ENCODE results near the gene GCC1. TPM values are rescaled to one million over a fixed set of nuclear protein-coding genes. Genes with fewer than 3 reads are reported as not detected.
"Not testable (repeated sequence)": the region's sequence is repeated elsewhere in the genome, so short reads cannot be mapped to it uniquely, and the experiment has no call there.

Gene GCC1
- total RNA-seq, 2 experiments from 2014 or later = 16.0 TPM

DNA sequence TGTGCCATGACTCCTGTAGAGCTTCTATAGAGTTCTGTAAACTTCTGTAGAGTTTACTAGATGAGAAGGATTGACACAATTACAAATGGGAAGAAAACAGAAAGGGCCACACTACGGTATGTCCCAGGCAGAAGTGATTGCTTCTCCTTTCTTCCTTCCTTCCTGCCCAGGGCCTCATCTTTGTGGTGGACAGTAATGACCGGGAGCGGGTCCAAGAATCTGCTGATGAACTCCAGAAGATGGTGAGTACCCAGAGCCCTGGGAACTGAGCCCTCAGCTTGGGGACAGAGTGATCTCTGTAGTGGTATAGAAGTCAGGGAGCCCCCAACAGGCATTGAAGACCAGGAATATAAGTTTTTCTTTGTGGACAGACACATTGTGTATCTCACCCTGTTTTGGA is 4.5 kb upstream of the GCC1 start:
- CTCF ChIA-PET = interaction anchor here (0.7 kb wide), 1 partner anchor 40 kb away, joined by 3 read pairs; no protein-coding TSS in a partner anchor
- POLR2A ChIA-PET = no interaction called here

DNA sequence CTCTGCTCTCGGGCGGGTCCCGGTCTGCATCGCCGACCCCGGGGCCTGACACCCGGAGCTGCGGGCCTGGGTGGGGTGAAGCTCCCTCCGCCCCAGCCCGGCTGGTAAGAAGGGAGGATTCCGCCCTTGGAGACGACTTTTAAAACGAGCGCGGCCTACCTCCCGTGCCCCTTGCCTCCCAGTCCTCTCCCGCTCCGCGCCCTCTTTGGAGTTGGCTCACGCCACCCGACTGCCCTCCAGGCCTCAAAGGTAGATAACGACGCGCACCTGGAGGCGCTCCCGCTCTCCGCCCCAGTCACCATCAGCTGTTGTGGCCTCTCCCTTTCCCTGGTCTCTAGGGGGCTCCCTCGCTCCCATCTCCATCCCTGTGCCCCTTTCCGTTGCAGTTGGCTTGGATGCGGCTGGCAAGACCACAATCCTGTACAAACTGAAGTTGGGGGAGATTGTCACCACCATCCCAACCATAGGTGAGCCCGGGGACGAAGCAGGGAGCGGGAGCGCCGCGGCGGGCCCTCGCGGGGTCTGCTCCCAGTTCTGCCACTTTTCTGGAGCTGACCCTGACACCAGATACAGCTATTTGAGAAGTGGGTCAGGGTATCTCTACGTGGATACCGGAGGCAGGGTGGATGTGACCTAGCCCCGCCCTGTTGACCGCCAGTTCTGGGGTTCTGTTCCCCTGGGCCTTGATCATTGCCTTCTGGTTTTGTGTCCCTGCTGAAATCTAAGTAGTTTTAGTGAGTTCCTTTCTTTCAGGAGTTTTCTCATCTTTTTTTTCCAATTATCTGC is 3.5 kb upstream of the GCC1 start:
- ChIA-PET POLR2A (no interaction called here), CTCF (no interaction called here)

DNA sequence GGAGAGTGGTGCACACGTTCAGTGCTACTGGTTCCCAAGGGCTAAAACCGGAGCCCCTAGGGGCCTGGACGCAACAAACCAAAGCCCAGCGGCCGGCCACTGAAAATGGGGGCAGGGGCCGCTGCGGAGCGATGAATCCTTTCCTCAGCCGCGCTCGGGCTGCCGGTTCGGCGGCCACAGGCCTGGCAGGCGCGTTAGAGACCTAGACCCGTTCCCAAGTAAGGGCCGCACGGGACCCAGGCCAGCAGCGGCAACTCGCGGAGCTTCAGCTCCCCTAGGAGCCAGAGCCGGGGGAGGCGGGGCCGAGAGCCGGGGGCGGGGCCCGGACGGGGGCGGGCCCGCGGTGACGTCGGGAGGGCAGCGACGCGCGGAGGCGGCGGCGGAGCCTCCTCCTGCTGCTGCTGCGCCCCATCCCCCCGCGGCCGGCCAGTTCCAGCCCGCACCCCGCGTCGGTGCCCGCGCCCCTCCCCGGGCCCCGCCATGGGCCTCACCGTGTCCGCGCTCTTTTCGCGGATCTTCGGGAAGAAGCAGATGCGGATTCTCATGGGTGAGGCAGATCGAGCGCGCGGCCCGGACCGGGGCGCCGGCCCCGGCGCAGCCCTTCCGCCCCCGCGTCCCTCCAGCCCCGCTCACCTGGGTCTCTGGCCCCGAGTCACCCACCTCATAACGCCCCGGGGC is 2.8 kb upstream of the GCC1 start, which contains the start of gene ARF5:
Gene ARF5 (plus strand): TSS at position 393 of the 678 bp plus-strand sequence. CDS start 88 bp downstream, at position 481.
- CTCF ChIA-PET = no interaction called here
- POLR2A ChIA-PET = interaction anchor here (0.5 kb wide), 1 partner anchor 194 kb away, joined by 6 read pairs; no protein-coding TSS in a partner anchor

DNA sequence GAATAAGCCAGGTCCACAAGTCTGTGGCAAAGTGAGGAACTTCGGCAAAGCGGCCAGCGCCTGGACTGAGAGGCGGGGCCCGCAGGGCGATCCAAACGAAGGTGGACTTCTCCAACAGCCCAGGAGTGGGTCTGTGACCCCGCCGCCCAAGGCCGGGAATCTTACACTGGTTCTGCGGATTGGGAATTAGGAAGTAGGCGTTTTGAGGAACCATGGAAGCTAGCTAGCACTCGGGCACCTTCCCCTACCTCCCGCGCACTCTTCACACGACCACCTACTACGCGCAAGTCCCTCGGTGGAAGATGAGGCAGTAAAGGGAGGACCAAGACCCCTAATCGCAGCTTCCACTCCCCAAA is 2.2 kb upstream of the GCC1 start:
- ChIA-PET CTCF (no interaction called here), POLR2A (interaction anchor here (0.5 to 0.7 kb wide), 2 partner anchors 171 to 193 kb away, joined by 3 to 6 read pairs; no protein-coding TSS in a partner anchor)

DNA sequence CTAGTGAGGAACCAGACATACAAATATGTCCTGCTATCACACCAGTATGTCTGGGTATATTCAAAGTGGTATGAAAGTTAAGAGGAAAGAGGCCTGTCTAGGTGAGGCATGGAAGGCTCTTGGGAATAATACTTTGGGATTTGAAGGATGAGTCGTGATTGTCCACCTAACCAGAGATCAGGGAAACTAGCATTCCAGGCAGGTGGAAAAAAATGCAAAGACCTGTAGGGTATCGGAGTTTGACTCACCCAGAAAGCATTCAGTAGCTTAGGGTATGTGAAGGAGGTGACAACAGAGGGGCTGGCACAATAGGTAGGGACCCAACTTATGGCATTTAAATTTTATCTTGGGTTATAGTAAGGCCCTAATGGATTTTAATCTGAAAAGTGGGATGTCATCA is 950 bp upstream of the GCC1 start:
- POLR2A ChIA-PET = no interaction called here
- CTCF ChIA-PET = no interaction called here

DNA sequence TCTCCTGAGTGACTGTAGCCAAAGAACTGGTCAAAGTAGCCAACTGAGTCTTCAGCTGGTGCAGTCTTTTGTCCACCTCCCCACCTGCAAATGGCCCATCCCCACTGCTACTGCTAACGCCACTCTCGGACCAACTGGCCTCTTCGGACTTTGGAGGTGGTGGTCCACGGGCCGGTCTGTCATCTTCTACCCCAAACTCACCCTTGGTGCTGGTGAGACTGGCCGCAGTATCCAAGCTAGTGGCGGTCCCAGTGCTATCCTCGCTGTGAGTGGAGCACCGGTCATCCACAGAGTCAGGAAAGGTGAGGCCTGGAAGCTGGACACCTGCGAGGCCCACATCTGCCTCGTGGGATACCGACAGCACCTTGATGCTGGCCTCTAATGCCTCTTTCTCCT is 750 bp downstream of the GCC1 start:
- ChIA-PET CTCF (interaction anchor here (0.9 kb wide), 1 partner anchor 12 kb away, joined by 3 read pairs; no protein-coding TSS in a partner anchor), POLR2A (interaction anchor here (0.6 kb wide), 1 partner anchor 577 kb away, joined by 3 read pairs; no protein-coding TSS in a partner anchor)

- ChIA-PET POLR2A (no interaction called here), CTCF (no interaction called here)
Observed at GRCh38 chr7:127582361-127582760, 3.0 kb downstream of the GCC1 start.

DNA sequence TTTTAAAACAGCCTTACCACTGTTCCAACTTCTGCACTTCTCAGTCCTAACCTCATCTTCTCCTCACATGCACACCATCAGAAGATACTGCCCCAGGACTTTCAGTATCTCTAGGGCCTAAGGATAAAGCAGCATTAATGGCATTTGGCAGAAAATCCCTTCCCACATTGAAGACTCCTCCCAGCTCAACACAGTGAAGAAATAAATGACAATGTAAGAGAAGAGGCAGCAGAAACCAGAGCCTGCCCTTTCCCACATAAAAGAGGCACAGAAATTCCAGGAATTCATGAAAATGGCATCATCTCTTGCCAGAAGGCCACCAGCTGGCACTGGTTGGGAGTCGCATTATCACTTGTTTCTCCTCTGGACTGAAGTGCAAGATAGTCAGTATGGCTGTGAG is 3.7 kb downstream of the GCC1 start:
- CTCF ChIA-PET = no interaction called here
- POLR2A ChIA-PET = no interaction called here

DNA sequence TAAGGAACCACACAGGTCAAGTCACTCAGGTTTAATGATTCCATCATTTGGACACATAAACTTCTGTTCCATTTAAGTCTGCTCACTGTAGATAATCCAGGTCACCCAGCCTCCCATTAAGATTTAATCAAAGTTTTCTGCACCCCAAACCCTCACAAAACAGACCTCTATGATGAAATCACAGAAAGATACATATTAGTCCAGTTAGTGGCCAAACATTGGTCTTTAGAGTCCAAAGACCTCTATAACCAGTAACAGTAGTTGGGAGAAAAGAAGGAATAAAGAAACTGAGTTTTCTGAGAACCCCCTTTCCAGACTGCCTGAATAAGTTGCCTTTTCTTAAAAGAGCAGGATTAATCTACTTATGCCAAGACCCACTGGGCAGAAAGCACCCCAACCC is 4.8 kb downstream of the GCC1 start:
- POLR2A ChIA-PET = no interaction called here
- CTCF ChIA-PET = interaction anchor here (0.6 kb wide), 1 partner anchor 46 kb away, joined by 4 read pairs; no protein-coding TSS in a partner anchor

- ChIA-PET POLR2A (no interaction called here), CTCF (no interaction called here)
Observed at GRCh38 chr7:127578711-127579275, 6.6 kb downstream of the GCC1 start.

DNA sequence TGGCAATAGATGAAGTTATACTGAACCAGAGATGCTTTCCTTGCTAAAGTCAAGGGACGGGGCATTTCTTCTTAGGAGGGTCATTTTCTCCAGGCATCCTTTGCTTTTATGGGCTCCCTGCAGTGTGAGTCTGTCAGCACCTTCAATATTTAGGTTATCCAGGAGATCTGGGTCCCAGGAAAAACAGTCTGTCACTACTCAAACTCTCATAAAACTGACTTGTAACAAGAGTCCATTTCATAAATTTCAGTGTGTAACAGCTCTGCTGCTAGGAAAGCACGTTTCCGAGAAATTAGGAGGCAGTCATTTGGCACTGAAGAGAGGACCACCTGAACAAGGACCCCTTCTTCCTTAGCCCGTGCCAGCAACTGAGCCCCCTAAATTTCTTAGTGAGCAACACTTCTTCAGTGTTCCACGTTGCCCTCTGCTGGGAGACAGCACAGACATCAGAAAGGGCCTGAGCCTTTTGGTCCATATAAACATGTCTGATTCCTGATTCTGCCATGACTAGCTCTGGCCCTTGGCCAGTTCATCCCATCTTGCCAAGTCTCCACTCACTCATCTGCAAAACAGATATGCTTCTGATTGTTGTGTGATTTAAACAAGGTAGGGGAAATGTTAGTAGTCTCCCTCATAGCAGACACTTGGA is 7.2 kb downstream of the GCC1 start:
- ChIA-PET CTCF (no interaction called here), POLR2A (no interaction called here)

- POLR2A ChIA-PET = no interaction called here
- CTCF ChIA-PET = interaction anchor here (0.9 kb wide), 1 partner anchor 12 kb away, joined by 3 read pairs; no protein-coding TSS in a partner anchor
Observed at GRCh38 chr7:127571741-127572505, 13.5 kb downstream of the GCC1 start.

DNA sequence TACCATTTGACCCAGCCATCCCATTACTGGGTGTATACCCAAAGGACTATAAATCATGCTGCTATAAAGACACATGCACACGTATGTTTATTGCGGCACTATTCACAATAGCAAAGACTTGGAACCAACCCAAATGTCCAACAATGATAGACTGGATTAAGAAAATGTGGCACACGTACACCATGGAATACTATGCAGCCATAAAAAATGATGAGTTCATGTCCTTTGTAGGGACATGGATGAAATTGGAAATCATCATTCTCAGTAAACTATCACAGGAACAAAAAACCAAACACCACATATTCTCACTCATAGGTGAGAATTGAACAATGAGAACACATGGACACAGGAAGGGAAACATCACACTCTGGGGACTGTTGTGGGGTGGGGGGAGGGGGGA is 17.4 kb downstream of the GCC1 start:
- CTCF ChIA-PET, POLR2A ChIA-PET: not testable (repeated sequence)

- CTCF ChIA-PET = no interaction called here
- POLR2A ChIA-PET = no interaction called here
Observed at GRCh38 chr7:127566242-127566641, 19.2 kb downstream of the GCC1 start.

DNA sequence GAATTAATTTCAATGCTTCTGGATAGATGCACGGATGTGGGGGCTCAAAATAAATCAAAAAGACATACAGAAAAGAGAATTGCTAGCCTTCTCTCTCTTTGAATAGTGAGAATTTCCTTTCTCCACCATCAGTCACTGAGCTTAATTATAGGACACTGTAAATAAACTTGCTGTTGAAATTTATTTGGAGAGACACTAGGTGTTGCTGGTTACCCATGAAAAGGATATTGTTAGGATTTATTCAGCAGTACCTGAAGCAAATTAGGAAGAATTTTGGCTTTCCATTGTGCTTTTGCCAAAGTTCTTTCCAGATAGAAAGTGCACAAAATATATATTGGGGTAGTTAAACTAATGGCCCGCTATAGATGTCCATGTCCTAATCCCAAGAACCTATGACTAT is 27.6 kb downstream of the GCC1 start:
- POLR2A ChIA-PET = no interaction called here
- CTCF ChIA-PET = no interaction called here

DNA sequence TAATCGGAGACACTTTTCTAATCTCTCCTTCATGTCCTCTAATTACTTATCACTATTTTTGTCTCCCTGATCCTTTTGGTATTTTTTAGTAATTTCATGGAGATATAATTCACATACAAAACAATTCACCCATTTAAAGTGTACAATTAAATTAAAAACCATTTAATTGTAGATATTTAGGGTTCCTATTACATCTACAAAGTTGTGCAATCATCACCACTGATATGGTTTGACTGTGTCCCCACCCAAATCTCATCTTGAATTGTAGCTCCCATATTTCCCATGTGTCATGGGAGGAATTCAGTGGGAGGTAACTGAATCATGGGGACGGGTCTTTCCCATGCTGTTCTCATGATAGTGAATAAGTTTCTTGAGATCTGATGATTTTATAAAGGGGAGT is 29.0 kb downstream of the GCC1 start:
- POLR2A ChIA-PET = interaction anchor here (0.5 kb wide), 1 partner anchor 643 kb away, joined by 4 read pairs; no protein-coding TSS in a partner anchor
- CTCF ChIA-PET = no interaction called here

DNA sequence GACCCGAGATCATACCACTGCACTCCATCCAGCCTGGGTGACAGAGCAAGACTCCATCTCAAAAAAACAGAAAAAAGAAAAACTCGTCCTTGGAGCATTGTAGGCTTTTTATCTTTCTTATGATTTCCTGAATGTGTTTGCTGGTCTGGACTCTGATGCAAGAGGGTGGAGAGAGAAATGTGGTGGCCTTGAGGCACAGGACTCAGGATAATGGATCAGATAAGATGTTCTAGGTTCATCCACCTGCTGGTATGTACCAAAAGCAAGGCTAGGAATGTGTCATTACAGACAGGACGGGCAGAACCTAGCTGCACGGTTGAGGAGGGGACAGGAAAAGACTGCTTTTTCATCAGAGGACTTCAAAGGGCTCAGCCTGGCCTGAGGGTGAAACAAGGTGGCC is 33.5 kb downstream of the GCC1 start:
- ChIA-PET CTCF (no interaction called here), POLR2A (no interaction called here)

DNA sequence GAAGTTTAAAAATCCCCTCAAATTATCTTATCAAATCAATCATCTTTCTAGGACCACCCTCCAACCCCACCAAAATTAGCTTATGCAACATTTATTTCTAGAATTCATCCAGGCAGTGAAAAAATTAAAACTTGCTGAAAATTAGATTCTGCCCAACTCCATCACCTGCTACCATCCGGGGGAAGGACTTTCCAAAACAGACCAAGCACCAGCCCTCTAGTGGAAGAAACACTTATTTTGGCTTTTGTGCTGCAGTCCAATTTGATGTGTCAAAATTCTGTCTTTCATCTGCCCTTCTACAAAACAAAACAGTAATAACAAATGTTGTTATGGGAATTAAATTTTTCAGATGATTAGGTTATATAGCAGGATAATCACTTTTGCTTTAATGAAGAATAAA is 35.1 kb downstream of the GCC1 start:
- POLR2A ChIA-PET = no interaction called here

GRCh38 chr7:127546313-127546712 is 39.1 kb downstream of the GCC1 start:
- CTCF ChIA-PET = no interaction called here
- POLR2A ChIA-PET = no interaction called here

More for the DNA sequence above, 35.1 kb downstream of the GCC1 start:
- CTCF ChIA-PET = no interaction called here

DNA sequence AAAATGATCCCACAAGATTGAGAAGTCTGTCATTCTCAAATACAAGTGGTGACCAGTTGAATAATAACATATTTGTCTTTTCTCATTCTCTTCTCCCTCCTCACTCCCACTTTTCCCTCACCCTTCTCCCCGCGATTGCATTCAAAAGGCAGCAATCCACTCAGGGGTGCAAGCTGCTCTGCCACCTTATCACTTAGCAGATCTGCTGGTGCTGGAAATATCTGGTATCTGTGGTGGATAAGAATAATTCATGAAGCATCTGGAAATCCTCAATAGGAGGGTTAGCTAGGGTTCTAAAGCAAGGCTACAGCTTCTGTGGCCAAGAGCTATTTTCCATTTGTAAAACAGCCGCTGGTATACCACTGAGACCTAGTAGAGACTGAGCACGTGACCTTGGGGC is 43.8 kb downstream of the GCC1 start:
- CTCF ChIA-PET = no interaction called here
- POLR2A ChIA-PET = no interaction called here

Data from activated CD8-positive, alpha-beta memory T cell treated with anti-CD3 and anti-CD28 coated beads for 36 hours (primary cell).